HG02981 (cell line): ENCODE data around the gene EPHB3.

Experiments used
- ATAC-seq: cut with Tn5 transposase; IDR thresholded peaks from one replicate; pipeline ENCODE4 v1.9.1; 2021; ENCODE audit warnings: mild to moderate bottlenecking, moderate library complexity; ENCODE audit not compliant: unreplicated experiment

EPHB3 gene

GRCh38 chr3:184543256-184543655 lies 18.3 kb upstream of the EPHB3 start:
- ATAC-seq: no peak

DNA sequence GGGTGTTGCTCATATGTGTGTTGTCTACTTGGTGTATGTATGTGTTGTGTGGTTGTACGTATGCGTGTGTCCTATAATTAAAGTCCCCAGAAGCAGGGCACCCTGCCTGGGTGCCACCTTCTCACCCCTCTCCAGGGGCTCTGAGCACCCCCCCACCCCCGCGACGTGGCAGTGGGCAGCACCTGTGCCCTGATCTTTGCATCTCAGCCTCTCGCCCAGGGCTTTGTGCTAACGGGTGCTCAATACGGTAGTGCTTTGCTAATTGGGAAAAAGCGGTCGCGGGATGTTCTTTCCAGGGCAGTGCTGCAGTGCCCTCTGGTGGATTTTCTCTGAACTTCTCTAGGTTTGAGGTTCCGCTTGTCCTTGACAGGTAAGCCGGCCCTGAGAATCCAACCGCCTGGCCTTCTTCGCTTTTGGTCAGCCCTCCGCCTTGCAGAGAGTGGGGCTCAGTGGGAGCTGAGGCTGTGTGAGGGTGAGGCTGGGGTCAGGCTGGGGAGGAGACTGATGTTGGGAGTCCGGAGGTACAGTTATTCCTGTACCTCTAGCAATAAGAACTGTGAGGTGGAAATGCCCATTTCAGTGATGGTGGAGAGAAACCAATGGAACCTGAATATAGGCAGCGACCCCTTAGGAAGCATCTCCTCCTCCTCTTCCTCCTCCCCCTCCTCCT lies 17.6 kb upstream of the EPHB3 start:
- ATAC-seq: peak; percentile 66

DNA sequence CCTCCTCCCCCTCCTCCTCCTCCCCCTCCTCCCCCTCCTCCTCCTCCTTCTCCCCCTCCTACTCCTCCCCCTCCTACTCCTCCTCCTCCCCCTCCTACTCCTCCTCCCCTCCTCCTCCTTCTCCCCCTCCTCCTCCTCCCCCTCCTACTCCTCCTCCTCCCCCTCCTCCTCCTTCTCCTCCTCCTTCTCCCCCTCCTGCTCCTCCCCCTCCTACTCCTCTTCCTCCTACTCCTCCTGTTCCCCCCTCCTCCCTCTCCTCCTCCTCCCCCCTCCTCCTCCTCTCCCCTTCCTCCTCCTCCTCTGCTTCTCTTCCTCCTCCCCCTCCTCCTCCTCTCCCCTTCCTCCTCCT lies 17.1 kb upstream of the EPHB3 start:
- ATAC-seq: no peak

DNA sequence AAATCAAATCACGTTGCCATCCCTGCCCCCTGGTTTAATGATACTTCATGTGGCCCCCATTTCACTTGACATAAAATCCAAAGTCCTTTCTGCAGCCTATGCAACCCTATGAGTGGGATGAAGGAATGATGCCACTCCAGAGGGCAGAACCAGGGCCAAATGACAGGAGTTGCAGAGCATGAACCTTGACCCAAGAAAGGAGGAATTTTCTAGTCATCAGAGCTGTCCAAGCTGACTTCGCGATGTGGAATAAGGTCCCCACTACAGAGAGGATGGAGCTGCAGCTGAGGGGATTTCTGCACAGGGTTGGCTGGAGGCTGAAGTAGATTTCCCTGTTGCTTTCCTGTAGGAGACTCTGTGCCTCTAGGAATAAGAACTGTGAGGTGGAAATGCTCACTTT lies 15.8 kb upstream of the EPHB3 start:
- no peak for ATAC-seq

- ATAC-seq: no peak
Measured at GRCh38 chr3:184546252-184546651, 15.3 kb upstream of the EPHB3 start.

DNA sequence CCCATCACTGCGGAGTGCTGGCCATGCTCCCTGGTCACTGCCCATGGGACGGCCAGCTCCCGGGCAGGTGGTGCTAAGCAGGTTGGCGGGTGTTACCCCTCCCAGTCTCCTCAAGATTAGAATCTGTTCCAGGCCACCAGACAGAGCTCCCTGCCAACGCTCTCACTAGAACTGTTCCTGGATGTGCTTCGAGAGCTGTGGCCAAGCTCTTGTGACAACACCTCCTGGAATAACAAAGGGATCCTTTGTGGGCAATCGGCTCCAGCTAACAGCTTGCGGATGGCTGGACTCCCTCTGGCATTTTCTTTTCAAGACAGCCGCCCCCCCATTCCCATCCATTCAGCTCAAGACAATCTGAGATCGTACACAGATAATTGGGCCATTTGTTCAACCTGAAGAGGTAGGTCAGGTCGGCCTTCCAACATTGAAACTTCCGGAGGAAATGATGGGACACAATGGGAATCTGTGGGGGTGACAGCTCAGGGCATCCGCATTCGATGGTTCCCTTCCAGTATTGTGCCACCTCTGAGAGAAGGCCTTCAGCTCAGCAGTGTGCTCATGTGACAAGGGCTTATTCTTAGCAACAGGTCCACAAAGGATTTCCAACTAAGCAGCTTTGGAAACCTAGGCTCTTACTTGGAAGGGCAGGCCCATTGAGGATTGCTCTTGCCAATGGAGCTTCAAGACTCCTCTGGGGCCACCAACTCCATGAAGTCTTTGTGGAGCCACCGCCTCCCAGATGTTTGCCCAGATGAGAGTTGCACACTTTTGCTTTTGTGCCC lies 11.6 kb upstream of the EPHB3 start:
- ATAC-seq: no peak

GRCh38 chr3:184551103-184551502 lies 10.5 kb upstream of the EPHB3 start:
- ATAC-seq: no peak

- no peak for ATAC-seq
Measured at GRCh38 chr3:184551614-184552256, 9.8 kb upstream of the EPHB3 start.

GRCh38 chr3:184552296-184552695 lies 9.3 kb upstream of the EPHB3 start:
- ATAC-seq: no peak

GRCh38 chr3:184552863-184553262 lies 8.7 kb upstream of the EPHB3 start:
- no peak for ATAC-seq

- ATAC-seq: no peak
Measured at GRCh38 chr3:184553385-184553784, 8.2 kb upstream of the EPHB3 start.

DNA sequence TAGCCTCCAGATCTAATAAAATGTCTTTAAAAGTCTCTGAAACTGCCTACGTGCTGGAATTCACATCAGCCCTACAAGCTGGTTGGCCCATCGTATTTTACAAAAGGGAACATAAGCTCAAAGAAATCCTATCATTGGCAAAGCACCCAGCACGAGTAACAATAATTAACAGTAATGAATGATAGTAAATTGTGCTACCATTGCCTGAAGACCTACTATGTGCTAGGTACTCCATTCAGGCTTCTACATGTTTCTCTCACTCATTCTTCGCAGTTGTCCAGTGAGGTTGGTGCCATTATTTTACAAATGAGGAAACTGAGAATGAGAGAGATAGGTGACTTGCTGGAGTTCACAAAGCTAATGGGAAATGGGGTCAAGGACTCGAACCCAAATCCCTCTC lies 7.1 kb upstream of the EPHB3 start:
- no peak for ATAC-seq

GRCh38 chr3:184556582-184557347 lies 4.8 kb upstream of the EPHB3 start:
- ATAC-seq: no peak

DNA sequence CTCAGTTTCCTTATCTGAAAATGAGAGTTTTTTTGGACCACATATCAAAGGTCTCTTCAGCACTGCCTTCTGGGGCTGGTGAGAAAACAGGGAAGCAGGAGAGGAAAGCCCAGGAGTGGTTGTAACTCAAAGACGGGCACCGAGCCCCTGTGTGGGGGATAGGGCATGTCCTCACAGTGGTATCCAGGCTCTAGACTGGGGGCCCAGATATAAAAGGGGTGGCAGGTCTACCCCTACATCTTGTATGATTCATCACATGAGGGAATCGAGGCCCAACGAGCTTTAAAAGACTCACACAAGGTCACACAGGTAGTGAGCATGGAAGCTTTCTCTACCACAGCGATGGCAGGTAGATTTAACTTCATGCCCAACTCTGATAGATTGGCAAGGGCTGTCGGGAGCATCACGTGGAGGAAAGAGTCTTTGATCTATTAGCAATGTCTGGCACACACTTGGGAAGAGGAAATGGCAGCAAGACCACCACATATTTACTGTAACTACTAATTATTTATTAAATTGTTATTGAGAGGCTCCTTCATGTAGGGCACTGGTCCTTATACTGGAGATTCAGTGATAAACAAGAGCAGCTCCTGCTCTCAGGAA lies 4.1 kb upstream of the EPHB3 start:
- no peak for ATAC-seq

GRCh38 chr3:184558726-184559125 lies 2.9 kb upstream of the EPHB3 start:
- ATAC-seq: no peak

- no peak for ATAC-seq
Measured at GRCh38 chr3:184559336-184559735, 2.2 kb upstream of the EPHB3 start.

GRCh38 chr3:184560531-184560930 lies 1.1 kb upstream of the EPHB3 start:
- ATAC-seq: no peak

GRCh38 chr3:184561913-184562877 lies 610 bp downstream of the EPHB3 start:
- ATAC-seq: no peak

DNA sequence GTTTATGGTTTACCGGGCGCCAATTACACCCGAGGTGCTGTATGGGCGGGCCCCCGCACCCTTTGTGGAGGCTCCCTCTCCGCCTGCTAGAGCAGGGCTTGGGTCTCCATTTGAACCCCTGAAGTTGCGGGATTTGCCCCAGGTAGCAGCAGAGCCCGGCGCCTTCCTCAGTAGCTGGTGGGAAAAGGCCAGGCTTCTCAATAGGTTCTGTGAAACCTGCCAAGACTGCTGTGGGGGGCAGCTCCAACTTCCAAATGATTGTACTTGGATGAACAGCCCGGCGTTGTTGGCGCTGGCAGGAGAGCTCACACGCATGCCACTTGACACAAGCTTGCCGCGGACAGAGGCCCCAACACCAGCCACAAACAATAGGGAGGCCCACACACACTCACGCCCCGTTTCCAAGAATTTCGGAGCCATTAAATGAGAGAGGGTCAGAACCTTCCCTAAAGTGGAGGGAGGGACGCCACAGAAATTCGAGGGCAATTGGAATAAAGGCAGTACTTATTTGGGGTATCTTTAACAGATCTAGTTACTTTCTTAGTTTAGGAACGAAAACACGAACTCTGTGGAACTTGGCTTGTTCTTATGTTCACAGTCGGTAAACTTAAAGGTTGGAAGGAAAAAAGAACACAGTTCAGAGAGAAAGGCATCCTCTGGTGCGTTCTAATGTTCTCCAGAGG lies 1.4 kb downstream of the EPHB3 start:
- no peak for ATAC-seq
